HT1080 (cell line): Measurements from ENCODE around the gene NABP1. TPM values are rescaled to one million over a fixed set of nuclear protein-coding genes. Genes with fewer than 3 reads are reported as not detected.

Experiments
- DNase-seq: peaks from one replicate; pipeline ENCODE4 v3.0.0-alpha.2; 2015; ENCODE audit warnings: low read depth
- small RNA-seq: library from RNA; depleted of rRNA; stranded (forward); fragments of <200 nt; gene quantifications from one replicate; pipeline ENCODE3, GENCODE V24; 2014
- total RNA-seq: library from RNA; depleted of rRNA; stranded (reverse); fragments of >200 nt; shearing (Covaris generic); gene quantifications from 2 replicates; pipeline ENCODE4 v1.2.3, GENCODE V29; 2014; rRNA removed

The NABP1 gene
- total RNA-seq, 1 experiment from 2014 or later = 48.1 TPM

DNA sequence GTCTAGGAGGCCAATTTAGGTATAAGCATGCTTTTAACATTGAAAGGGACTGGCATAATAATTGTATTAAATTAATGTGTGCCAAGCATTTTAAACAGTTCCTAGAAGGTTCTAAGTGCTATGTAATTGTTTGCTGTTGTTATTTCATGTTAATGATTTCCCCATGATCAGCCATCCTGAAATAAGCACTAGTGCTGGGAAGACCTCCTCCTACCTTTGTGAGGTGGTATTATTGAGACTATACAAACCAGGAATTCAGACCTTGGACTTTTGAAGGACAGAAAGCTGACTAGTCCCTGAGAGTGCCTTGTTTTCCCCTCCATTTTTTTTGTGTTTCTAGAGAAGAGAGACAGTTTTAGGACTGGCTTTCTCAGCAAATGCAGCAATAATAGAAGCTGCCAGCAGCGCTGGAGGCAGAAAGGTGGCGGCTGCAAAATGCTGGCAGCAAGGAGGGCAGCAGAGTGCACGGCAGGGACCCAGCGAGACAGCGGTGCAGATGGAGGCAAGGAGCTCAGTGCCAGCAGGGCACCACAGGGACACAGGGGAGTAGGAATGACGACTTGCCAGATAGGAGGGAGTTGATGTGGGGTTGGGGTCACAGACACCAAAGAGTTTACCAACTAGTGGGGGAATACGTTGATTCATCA lies 25.3 kb downstream of the NABP1 start:
- DNase-seq = no peak

DNA sequence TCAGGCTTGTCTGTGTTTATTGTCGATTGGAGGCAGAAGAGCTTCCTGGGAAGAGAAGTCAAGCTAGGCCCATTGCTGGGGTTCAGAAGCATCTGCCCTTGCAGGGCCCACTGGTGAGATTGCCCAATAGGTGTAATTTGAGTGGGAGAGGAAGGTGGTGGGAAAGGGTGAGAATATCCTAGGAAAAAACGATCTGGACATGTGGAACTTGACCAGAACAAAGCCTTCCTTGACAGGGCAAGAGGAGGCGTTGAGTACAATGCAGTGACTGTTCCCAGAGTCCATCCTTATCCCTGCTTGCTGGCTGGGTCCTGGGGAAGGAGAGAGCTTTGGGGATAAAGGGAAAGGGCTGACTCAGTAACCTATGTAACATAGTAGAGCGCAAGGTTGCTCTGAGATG lies 27.1 kb downstream of the NABP1 start:
- DNase-seq = no peak

DNA sequence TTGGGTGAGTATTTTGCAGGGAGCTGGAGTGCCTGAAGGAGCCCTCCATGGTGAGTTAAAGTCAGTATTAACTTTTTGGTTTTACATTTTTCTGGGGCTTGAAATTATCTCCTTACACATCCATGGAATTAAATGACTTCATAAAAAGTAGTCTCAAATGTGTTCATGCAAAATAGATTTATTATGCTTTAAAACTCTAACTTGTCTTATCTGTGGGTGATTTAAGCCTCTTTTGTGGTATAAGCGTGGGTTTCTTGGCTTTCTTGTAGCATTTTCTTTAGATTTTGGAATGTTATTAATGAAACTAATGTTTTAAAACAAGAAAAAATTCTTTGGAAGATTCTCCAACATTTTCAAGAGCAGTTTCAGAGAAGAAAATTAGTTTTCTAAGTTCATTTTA lies 27.8 kb downstream of the NABP1 start:
- no peak for DNase-seq

DNA sequence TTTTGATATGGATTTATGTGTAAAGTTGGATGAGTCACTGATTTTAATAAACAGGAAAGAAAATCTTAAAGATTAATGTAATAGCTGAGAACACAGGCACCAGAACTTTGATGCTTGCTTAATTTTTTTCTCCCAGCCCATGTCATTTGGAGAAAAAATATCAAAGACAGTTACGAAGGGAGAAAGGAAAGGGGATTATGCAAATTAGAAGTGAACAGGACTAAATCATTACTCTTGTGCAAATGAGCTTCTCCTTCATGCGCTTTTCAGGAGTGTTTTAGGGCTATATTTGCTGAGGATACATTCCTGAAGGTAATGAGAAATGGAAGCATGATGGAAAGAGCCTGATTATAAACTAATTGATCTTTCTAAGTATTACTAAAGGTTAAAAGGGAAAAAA lies 28.9 kb downstream of the NABP1 start:
- no peak for DNase-seq

DNA sequence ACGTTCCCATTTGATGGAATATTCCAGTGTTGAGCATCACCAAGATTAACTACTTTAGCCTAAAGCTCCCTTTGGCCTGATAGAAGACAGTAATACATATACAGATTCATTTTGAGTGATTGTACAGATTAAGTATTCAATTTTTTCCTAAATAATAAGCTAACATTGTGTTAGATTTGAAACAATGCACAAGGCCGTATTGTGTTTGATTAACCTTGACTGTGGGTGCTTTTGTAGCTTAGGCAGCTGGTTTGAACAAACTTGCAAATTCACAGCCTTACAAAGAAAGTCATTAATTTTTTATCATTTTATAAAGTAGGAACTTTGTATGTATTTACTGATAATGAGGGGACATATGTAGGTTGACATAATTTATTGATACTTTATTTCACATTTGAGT lies 29.6 kb downstream of the NABP1 start:
- DNase-seq = no peak

DNA sequence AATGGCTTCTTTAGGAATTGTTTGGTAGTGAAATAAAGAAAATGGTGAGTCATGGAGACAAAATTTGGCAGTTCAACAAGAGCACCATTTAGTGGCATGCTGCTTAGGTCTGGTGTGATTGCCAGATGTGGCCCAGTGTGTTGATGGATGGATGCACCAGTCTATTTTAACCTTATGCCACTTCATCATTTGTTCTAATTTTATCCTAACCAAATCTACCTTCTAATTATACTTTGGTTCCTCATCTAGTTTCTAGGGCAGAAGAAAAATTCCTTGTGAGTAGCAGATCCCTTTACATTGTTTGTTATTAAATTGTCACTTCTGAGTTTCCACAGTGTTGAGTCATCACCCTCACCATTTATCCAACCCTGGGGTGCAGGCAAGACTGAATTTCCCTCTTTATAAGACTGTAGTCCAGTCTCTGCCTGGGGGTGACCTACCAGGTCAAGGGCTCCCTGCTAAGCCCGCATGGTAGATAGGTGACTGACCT lies 32.5 kb downstream of the NABP1 start:
- peak; percentile 78 for DNase-seq

DNA sequence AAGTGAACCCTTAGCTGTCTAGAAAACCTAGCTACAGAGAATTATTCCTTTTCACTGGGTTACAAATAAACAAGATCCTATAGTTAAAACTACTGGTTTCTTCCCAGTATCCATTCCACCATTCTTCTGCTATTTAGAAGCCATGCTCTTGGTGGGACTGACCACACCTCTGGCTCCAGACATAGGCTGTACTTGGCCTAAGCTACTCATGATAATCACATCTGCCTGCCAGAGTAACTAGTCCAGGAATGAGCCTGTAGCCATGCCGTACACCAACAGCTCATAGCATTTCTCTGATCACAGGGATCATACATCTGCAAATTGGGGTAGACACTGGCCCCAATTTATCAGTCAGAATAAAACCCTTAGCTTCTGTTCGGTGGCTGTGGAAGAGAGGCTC lies 33.7 kb downstream of the NABP1 start:
- no peak for DNase-seq

DNA sequence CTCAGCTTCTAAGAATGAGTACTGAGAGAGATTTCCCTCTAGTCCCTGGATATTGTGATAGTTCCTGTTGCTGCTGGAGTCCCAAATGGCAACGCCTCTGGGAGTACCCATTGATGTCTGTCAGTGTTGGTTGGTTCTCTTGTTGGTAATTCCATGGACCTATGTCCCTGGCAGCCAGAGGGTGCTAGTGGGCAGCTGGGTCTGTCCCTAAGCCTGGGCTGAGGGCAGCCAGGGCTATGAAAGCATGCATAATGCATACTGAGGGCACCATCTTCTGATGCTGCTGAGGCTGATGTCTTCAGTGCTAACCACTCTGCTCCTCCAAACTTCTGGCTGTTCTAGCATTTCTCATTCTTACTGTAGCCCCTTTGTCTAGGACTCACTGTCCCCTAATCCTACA lies 35.9 kb downstream of the NABP1 start:
- peak; percentile 36 for DNase-seq

DNA sequence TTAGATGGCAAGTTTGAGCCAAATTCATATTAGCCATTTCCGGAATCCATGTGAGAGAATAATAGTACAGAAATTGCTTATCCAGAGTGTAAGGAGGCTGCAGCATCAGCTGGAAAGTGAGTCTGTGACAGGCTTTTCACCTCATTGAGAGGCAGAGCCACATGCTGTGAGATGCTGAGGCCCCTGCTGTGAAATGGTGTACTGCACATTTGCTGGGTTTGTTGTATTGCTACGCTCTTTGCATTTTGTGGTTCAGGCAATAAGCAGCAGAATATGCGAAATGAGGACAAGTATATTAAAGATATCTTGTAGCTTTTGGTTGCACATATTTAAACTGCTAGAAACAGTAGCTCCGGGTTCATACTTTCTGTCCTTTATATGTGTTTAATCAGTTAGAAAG lies 37.0 kb downstream of the NABP1 start:
- DNase-seq = no peak

DNA sequence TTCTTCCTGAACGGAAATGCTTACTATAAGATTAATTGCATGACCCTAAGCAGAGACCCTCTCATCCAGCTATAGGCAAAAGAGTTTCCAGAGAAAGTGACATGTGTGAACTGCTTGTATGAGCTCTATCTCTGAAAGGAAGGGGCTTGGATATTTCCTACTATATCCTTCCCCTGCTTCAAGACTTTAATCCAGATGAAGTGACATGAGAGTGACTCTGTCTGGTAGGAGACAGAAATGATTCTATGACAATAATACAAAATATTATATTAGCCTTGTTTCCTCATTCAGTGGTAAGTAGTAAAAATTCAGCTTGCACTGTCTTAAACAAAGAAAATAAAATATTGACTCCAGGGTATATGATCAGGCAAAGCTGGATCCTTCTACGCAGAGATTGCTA lies 37.5 kb downstream of the NABP1 start:
- DNase-seq = no peak

DNA sequence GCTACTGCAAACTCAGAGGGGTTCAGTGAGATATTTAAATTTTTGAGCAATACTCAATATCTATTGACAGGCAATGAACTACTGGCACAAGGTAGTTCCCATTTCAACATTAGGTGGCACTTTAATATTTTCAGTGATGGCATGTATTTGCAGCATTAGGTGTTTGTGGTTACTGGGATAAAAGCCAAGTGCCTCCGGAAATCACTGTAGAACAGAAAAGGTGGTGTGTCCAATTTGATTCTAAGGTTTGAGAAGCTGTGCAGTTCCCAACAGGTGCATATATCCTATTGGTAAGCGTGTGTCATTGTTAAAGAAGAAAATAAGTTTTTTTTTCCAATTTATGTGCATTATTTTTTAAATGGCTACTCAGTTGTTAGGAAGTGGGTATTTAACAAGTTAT lies 41.3 kb downstream of the NABP1 start:
- no peak for DNase-seq

DNA sequence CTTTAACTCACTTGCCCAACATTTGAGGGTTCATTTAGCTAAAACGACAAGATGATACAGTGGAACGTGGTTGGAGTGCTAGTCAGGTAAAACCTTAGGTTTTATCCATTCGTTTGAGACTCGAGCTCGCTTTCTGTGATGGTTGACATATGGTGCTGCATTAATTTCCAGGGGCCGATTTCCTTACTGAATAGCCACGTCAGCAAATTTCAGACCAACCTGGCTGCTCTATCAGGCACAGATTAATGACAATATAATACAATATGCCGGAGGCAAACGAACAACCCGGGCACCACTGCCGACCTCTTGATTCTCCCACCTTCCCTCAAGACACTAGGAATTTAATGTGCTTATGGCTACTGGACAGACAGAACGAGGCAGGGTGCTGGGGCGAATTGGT lies 42.0 kb downstream of the NABP1 start:
- DNase-seq = no peak

DNA sequence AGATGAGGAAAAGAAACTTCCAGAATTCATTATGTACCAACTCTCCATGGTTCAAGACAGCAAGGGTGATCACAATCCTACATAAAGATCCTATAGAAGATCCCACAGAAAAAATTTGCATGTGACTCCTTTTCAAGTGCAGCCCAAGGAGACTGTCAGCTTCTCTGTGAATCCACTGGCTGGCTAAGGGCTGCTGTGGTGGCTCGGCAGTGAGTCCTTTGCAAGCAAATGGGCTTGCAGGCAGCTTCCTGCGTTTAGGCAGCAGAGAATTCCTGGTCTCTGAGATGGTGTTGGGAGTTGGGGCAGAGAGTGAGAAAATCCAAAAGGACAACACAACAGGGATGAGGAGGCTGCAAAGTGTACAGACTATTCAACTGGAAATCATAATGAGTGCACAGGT lies 43.4 kb downstream of the NABP1 start:
- DNase-seq = no peak

DNA sequence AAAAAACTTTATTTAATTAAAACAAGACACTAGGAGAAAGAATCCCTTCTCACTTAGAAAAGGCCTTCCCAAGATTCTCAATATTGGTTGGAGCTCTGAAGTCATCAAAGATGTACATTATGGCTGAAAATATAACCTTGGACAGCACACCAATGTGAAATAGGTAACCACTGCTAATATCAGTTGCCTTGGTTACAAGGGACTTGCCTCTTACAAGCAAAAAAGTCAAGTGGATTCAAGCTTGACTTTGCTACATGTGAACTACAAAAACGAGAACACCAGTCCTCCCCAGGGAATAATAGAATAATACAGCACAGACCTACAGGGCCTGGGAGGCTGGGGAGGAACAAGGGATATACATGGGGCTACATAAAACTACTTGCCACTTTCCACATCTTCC lies 46.1 kb downstream of the NABP1 start:
- DNase-seq = no peak

DNA sequence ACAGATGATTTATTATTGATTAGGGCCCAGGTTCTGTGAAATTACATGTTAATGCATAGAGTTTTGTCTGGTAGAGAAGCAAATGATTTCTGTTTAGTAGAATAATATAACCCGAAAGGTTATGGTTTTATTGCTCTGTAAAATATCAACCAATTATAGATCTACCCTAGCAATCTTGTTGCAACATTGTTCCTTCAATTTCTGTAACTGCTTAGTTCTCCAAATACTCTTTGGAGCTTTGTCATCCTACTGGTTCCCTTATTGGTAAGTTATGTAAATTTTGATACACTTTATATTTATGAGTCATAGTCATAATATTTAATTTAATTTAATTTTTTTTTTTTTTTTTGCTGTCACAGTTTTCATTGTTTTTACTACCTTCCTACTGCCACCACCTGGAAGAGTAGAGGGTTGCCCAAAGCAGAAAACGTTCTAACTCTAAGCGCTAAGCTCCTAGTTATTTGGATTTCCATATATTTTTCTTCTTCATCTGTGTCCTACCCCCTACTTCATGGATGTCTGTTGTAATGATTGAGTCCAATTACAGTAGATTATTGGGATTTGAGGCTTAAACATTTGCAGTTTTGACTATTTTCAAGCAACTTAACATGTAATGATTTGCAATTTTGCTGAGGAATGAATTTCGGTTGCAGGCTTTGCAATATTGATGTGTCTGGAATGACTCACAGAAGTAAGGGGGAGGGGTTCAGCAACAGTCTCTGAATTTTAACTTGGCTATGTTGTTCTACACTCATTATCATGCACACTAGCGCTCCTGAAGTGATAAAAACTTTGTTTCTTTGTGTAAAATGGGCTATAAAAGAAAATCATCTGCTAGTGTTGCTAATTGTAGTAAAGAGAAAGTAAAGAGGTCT lies 51.1 kb downstream of the NABP1 start:
- DNase-seq = peak; percentile 10

DNA sequence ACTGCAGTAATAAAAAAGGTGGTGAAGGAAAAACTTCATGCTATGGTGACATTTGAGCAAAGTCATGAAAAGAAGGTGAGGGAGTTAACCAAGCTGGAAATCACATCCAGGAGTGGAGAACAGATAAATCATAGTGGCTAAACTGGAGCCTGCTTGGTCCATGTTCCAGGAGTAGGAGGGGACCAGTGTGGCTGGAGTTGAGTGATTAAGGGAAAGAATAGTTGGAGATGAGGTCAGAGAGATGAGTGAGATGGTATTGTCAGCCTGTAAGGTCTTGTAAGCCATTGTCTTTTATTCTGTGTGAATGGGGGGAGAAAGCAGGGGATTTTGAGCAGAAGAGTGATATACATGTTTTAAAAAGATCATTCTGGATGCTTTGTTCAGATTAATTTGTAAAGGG lies 52.3 kb downstream of the NABP1 start:
- DNase-seq = no peak

Small RNA genes lying within 50 kb of the gene (small RNA-seq; reads per million reads assigned to genes)
- gene RF02271 = not detected

Other genes with a start within 250 kb of the NABP1 start
- gene CAVIN2, start 169.0 kb downstream of the NABP1 start, total RNA-seq = 0.03 TPM in 1 of 2 replicates, not detected in the other